HepG2 (cell line): ENCODE results near the gene CBLB. TPM values are rescaled to one million over a fixed set of nuclear protein-coding genes. Genes with fewer than 3 reads are reported as not detected.
A peak's percentile ranks its signal among the peaks of the same experiment; 100 is the strongest.

Experiments
- ARNT2 ChIP-seq: sonication (generic); formaldehyde crosslinking; IDR thresholded peaks from 2 replicates; pipeline ENCODE4 v1.8.0; 2022; ENCODE audit warnings: mild to moderate bottlenecking, low read depth, missing genetic modification reagents, moderate library complexity
- CENPT ChIP-seq: sonication (generic); formaldehyde crosslinking; IDR thresholded peaks from 2 replicates; pipeline ENCODE4 v1.8.0; 2022; ENCODE audit warnings: low read depth, mild to moderate bottlenecking, moderate library complexity, missing genetic modification reagents
- EP300 ChIP-seq, 3 experiments: sonication (generic) in 1 of 3; formaldehyde crosslinking in 1 of 3; IDR thresholded peaks; 2 replicates each; pipeline versions ENCODE4 v1.5.1 to v1.6.1; 2011 to 2020; ENCODE audit warnings: low read depth in 2 of 3, low read length in 2 of 3, borderline replicate concordance in 1 of 3, improper control_type of control experiment in 1 of 3, mild to moderate bottlenecking in 1 of 3, missing genetic modification reagents in 1 of 3, moderate library complexity in 1 of 3
- ETS1 ChIP-seq: sonication (generic); formaldehyde crosslinking; IDR thresholded peaks from 2 replicates; pipeline ENCODE4 v1.4.0; 2020; ENCODE audit warnings: missing genetic modification reagents
- JUND ChIP-seq: sonication (generic); formaldehyde crosslinking; IDR thresholded peaks from 2 replicates; pipeline ENCODE4 v1.8.0; 2022; ENCODE audit warnings: mild to moderate bottlenecking, missing genetic modification reagents
- KDM3A ChIP-seq: IDR thresholded peaks from 2 replicates; pipeline ENCODE4 v1.6.1; 2018; ENCODE audit warnings: low read depth, missing compliant biosample characterization
- NPAS2 ChIP-seq: sonication (generic); formaldehyde crosslinking; IDR thresholded peaks from 2 replicates; pipeline ENCODE4 v1.8.0; 2022; ENCODE audit warnings: mild to moderate bottlenecking, missing genetic modification reagents, borderline replicate concordance
- SP140L ChIP-seq: sonication (generic); formaldehyde crosslinking; IDR thresholded peaks from 2 replicates; pipeline ENCODE4 v1.4.0; 2020; ENCODE audit warnings: missing genetic modification reagents, borderline replicate concordance
- ZBTB7A ChIP-seq: sonication (generic); formaldehyde crosslinking; IDR thresholded peaks from 2 replicates; pipeline ENCODE4 v1.8.0; 2022; ENCODE audit warnings: mild to moderate bottlenecking, missing genetic modification reagents
- ZNF136 ChIP-seq: sonication (generic); formaldehyde crosslinking; IDR thresholded peaks from 2 replicates; pipeline ENCODE4 v1.8.1; 2022; ENCODE audit warnings: low read depth, mild to moderate bottlenecking, moderate library complexity, missing genetic modification reagents
- ZNF160 ChIP-seq: sonication (generic); formaldehyde crosslinking; IDR thresholded peaks from 2 replicates; pipeline ENCODE4 v1.8.0; 2022; ENCODE audit warnings: mild to moderate bottlenecking, inconsistent platforms, missing genetic modification reagents
- ZNF557 ChIP-seq: sonication (generic); formaldehyde crosslinking; IDR thresholded peaks from 2 replicates; pipeline ENCODE4 v1.4.0; 2020; ENCODE audit warnings: missing genetic modification reagents
- ZNF761 ChIP-seq: sonication (generic); formaldehyde crosslinking; conservative IDR thresholded peaks from 2 replicates; pipeline ENCODE4 v1.4.0; 2020; ENCODE audit warnings: mild to moderate bottlenecking, missing genetic modification reagents
- ZSCAN25 ChIP-seq: sonication (generic); formaldehyde crosslinking; IDR thresholded peaks from 2 replicates; pipeline ENCODE4 v1.8.0; 2022; ENCODE audit warnings: mild to moderate bottlenecking, missing genetic modification reagents
- polyA plus RNA-seq, 8 experiments: library from polyadenylated mRNA; depleted of rRNA in 3 of 8; stranded (reverse) in 7 of 8; unstranded in 1 of 8; fragments of >200 nt; fragmentation: Illumina TruSeq in 4 of 8; extraction: Trizol in 4 of 8; gene quantifications; 2 replicates each; pipeline versions ENCODE4 v1.2.1 to v1.2.3, GENCODE V29; 2011 to 2016; ENCODE audit warnings: low read depth in 4 of 8, missing spikeins in 1 of 8, mixed read lengths in 1 of 8; ENCODE audit not compliant: insufficient read depth in 1 of 8
- total RNA-seq, 5 experiments: library from RNA; depleted of rRNA; stranded (reverse); fragments of >200 nt; fragmentation: Illumina TruSeq; extraction: Trizol; gene quantifications; 2 replicates each; pipeline ENCODE4 v1.2.3, GENCODE V29; 2016; ENCODE audit warnings: low read depth in 1 of 5
- TF ChIP-seq, protein P1 (sequence below), 2 experiments: sonication (generic) in 1 of 2; formaldehyde crosslinking in 1 of 2; IDR thresholded peaks; 2 replicates each; pipeline versions ENCODE4 v1.4.0 to v1.6.1; 2016 to 2020; ENCODE audit warnings: borderline replicate concordance in 1 of 2, low read depth in 1 of 2, mild to moderate bottlenecking in 1 of 2, missing genetic modification reagents in 1 of 2

Gene CBLB
- total and polyA plus RNA-seq, 2 of the 13 experiments (the other 11 are each of a cell fraction or from before 2014, with no cell fraction given), result 9.8 to 16.4 TPM

DNA sequence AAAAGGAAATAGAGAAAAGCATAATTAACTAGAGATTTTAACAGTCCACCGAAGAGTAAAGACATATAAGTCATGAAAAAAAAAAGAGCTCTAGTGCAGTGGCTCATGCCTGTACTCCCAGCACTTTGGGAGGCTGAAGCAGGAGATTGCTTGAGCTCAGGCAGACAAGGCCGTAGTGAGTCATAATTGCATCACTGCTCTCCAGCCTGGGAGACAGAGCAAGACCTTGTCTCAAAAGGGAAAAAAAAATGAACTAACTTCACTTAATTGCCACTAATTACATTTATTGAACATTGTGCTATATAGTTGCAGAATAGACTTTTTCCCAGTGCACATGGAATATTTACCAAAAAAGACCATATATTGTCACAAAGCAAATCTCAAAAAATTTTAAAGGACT lies 221.8 kb downstream of the CBLB start (continued):
- TF ChIP-seq JUND, result 0 out of 2 replicates have a peak, but pooled peaks have one; percentile 20
- no peak for TF ChIP-seq KDM3A (CRISPR knock-in tag)
- TF ChIP-seq ARNT2 (CRISPR knock-in tag), result no peak
- no peak for TF ChIP-seq ZSCAN25
- TF ChIP-seq NPAS2 (CRISPR knock-in tag), result no peak
- TF ChIP-seq ZNF160 (CRISPR knock-in tag), result no peak
- TF ChIP-seq, protein P1, sequence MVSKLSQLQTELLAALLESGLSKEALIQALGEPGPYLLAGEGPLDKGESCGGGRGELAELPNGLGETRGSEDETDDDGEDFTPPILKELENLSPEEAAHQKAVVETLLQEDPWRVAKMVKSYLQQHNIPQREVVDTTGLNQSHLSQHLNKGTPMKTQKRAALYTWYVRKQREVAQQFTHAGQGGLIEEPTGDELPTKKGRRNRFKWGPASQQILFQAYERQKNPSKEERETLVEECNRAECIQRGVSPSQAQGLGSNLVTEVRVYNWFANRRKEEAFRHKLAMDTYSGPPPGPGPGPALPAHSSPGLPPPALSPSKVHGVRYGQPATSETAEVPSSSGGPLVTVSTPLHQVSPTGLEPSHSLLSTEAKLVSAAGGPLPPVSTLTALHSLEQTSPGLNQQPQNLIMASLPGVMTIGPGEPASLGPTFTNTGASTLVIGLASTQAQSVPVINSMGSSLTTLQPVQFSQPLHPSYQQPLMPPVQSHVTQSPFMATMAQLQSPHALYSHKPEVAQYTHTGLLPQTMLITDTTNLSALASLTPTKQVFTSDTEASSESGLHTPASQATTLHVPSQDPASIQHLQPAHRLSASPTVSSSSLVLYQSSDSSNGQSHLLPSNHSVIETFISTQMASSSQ (IDR thresholded peaks at IDR 0.05; ENCODE audit: low read depth), result no peak
- TF ChIP-seq, protein P1 (CRISPR knock-in tag; IDR thresholded peaks at IDR 0.05; ENCODE audit: borderline replicate concordance), result no peak
- no peak for TF ChIP-seq ZBTB7A
- TF ChIP-seq ZNF557 (CRISPR knock-in tag), result no peak
- TF ChIP-seq ZNF136 (CRISPR knock-in tag), result no peak
- TF ChIP-seq ETS1 (CRISPR knock-in tag), result no peak
- no peak for TF ChIP-seq CENPT
- TF ChIP-seq ZNF761 (CRISPR knock-in tag), result no peak
- no peak for TF ChIP-seq SP140L
- TF ChIP-seq EP300 (IDR thresholded peaks at IDR 0.05; ENCODE audit: low read depth in 2 of 2, low read length in 2 of 2), result no peak
- TF ChIP-seq EP300 (CRISPR knock-in tag; IDR thresholded peaks at IDR 0.05; ENCODE audit: borderline replicate concordance), result no peak
